Bronchial epithelial cell (primary cell): ENCODE data around the gene GFPT1. TPM values are rescaled to one million over a fixed set of nuclear protein-coding genes. Genes with fewer than 3 reads are reported as not detected.

Experiments
- DNase-seq: peaks from one replicate; pipeline ENCODE4 v3.0.0-alpha.2; 2010; ENCODE audit warnings: low read depth
- FAIRE-seq: peaks from 2 replicates; lab custom pipeline; 2011; peaks lifted over from hg19 to GRCh38; lab: Jason Lieb, UNC
- H3K27me3 ChIP-seq: 2 replicates; pipeline ENCODE4 v1.5.1; 2011; ENCODE audit warnings: low read length; ENCODE audit not compliant: control insufficient read depth, insufficient read depth
- H3K36me3 ChIP-seq: 2 replicates; pipeline ENCODE4 v1.5.1; 2011; ENCODE audit warnings: low read length; ENCODE audit not compliant: control insufficient read depth, insufficient read depth
- H3K4me3 ChIP-seq: 2 replicates; pipeline ENCODE4 v1.5.1; 2011; ENCODE audit warnings: mild to moderate bottlenecking, low read depth, low read length, control low read depth
- CTCF ChIP-seq: IDR thresholded peaks from 2 replicates; pipeline ENCODE4 v1.5.1; 2011; ENCODE audit warnings: mild to moderate bottlenecking, moderate library complexity, low read length, control low read depth, inconsistent platforms; ENCODE audit not compliant: insufficient read depth, severe bottlenecking
- total RNA-seq: library from RNA; depleted of rRNA; stranded (reverse); fragments of >200 nt; gene quantifications from 2 replicates; pipeline ENCODE4 v1.2.1, GENCODE V29; 2014

The GFPT1 gene
- total RNA-seq, 1 donor from 2014 or later = 101 TPM

GRCh38 chr2:69297216-69297615 is 89.8 kb downstream of the GFPT1 start:
- no peak for FAIRE-seq
- no peaks in the 10 kb centered on the region for H3K36me3 ChIP-seq

GRCh38 chr2:69296421-69296820 is 90.6 kb downstream of the GFPT1 start:
- FAIRE-seq = no peak
- DNase-seq = no peak
- TF ChIP-seq CTCF = no peak
- Histone ChIP-seq H3K4me3 (no peak overlapping the region), H3K27me3 (no peaks in the 10 kb centered on the region), H3K36me3 (no peaks in the 10 kb centered on the region)

More at GRCh38 chr2:69297216-69297615, 89.8 kb downstream of the GFPT1 start:
- Histone ChIP-seq H3K4me3 (no peak overlapping the region), H3K27me3 (no peaks in the 10 kb centered on the region)
- no peak for TF ChIP-seq CTCF
- DNase-seq = no peak

GRCh38 chr2:69292256-69292655 is 94.8 kb downstream of the GFPT1 start:
- Histone ChIP-seq H3K4me3 (no peak overlapping the region), H3K27me3 (no peaks in the 10 kb centered on the region), H3K36me3 (no peaks in the 10 kb centered on the region)
- no peak for TF ChIP-seq CTCF
- DNase-seq (no peak), FAIRE-seq (no peak)

- no peak for TF ChIP-seq CTCF
- DNase-seq (no peak), FAIRE-seq (no peak)
- Histone ChIP-seq H3K27me3 (no peaks in the 10 kb centered on the region), H3K4me3 (no peak overlapping the region), H3K36me3 (no peaks in the 10 kb centered on the region)
Measured at GRCh38 chr2:69291721-69292120, 95.3 kb downstream of the GFPT1 start.

GRCh38 chr2:69291004-69291650 is 95.9 kb downstream of the GFPT1 start:
- Histone ChIP-seq H3K4me3 (no peak overlapping the region), H3K36me3 (no peaks in the 10 kb centered on the region), H3K27me3 (no peaks in the 10 kb centered on the region)
- DNase-seq (no peak), FAIRE-seq (no peak)
- no peak for TF ChIP-seq CTCF

- H3K36me3 ChIP-seq = no peaks in the 10 kb centered on the region
- DNase-seq (no peak), FAIRE-seq (no peak)
- no peak for TF ChIP-seq CTCF
- no peaks in the 10 kb centered on the region for H3K27me3 ChIP-seq
- no peak overlapping the region for H3K4me3 ChIP-seq
Measured at GRCh38 chr2:69288429-69288828, 98.6 kb downstream of the GFPT1 start.
